Measurements from ENCODE around the gene UFSP2.

Gene UFSP2

DNA sequence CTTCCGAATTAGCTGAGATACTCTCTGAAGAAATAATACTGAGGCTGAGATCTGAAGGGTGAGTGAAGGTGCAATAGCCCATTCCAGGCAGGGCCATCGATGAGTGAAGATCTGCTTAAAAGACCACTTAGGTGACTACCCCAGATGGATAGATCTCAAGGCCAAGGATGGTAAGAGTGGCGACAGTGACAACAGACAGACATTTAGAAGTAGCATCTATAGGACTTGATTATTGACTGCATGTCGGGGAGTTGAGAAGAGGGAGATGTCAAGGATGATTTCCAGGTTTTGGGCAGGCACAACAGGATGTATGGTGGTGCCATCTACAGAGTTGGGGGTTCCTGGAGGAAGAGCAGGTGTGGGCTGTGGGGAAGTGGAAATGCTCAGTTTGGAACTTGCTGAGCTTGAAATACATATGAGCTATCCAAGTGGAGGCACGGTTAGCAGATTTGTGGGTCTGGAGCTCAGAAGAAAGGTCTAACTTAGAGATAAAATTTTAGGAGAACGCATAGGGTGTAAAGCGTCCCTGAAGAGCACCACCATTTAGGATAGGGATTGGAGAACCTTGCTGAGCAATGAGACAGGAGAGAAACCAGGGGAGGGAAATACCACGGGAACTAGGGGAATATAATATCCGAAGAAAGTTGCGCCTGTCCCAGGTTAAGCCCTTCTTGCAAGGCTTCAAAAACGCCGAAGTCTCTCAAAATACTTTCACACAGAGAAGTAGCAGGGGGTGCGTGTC is 688 bp downstream of the UFSP2 start:
- peak overlapping the region in 1 of 2 experiments; percentile 7 for H2BK12ac ChIP-seq (ENCODE audit: low read length in 2 of 2)
- WGBS = 24% methylated on average over 12 of the region's 13 CpGs
- no peak overlapping the region for H2BK120ac ChIP-seq (ENCODE audit: low read depth, low read length)
- peak overlapping the region; percentile 74 to 90 for H3K4me3 ChIP-seq (ENCODE audit: insufficient read depth in 1 of 2, low read depth in 1 of 2, low read length in 2 of 2)
- H3K23ac ChIP-seq (ENCODE audit: low read length in 2 of 2) = no peak overlapping the region
- peak overlapping the region; percentile 21 for H2BK5ac ChIP-seq (ENCODE audit: low read depth, low read length, poor library complexity, severe bottlenecking)
- peak overlapping the region; percentile 96 for H3K9ac ChIP-seq (ENCODE audit: low read length)
- peak overlapping the region; percentile 50 for H2BK15ac ChIP-seq (ENCODE audit: low read depth, poor library complexity, severe bottlenecking)
- H2AK5ac ChIP-seq (ENCODE audit: low read length, severe bottlenecking) = no peak overlapping the region
- peaks cover 21% of the 10 kb centered on the region for H3K79me1 ChIP-seq (replicated peaks; ENCODE audit: low read length, poor library complexity, severe bottlenecking)
- H4K91ac ChIP-seq (ENCODE audit: low read length) = no peak overlapping the region
- peak overlapping the region; percentile 60 for H2AFZ ChIP-seq (ENCODE audit: low read depth, low read length)
- peak; percentile 20 for DNase-seq
- no peaks in the 10 kb centered on the region for H3K9me3 ChIP-seq (ENCODE audit: control insufficient read depth, low read length)
- no peak overlapping the region for H4K8ac ChIP-seq (ENCODE audit: low read length)
- H3K27me3 ChIP-seq (ENCODE audit: control insufficient read depth in 1 of 2, insufficient read depth in 1 of 2, low read length in 2 of 2) = no peaks in the 10 kb centered on the region
- peak overlapping the region; percentile 83 for H3K4me2 ChIP-seq (ENCODE audit: low read length, poor library complexity, severe bottlenecking)
- H3K14ac ChIP-seq (ENCODE audit: low read length in 2 of 2) = peak overlapping the region in 1 of 2 experiments; percentile 89
- H3K4ac ChIP-seq (ENCODE audit: low read depth in 1 of 2, low read length in 2 of 2) = peak overlapping the region in 1 of 2 experiments; percentile 22
- H3K27ac ChIP-seq (ENCODE audit: low read length, poor library complexity, severe bottlenecking) = no peak overlapping the region
- H3K18ac ChIP-seq (ENCODE audit: low read depth in 1 of 2, low read length in 2 of 2) = peak overlapping the region; percentile 23 to 98
- H3K4me1 ChIP-seq (ENCODE audit: control insufficient read depth, insufficient read depth, low read depth, low read length) = peaks cover 6% of the 10 kb centered on the region
- peaks cover 0 to 8% of the 10 kb centered on the region in 2 experiments for H3K36me3 ChIP-seq (ENCODE audit: control insufficient read depth in 1 of 2, insufficient read depth in 2 of 2, low read depth in 1 of 2, low read length in 2 of 2)

DNA sequence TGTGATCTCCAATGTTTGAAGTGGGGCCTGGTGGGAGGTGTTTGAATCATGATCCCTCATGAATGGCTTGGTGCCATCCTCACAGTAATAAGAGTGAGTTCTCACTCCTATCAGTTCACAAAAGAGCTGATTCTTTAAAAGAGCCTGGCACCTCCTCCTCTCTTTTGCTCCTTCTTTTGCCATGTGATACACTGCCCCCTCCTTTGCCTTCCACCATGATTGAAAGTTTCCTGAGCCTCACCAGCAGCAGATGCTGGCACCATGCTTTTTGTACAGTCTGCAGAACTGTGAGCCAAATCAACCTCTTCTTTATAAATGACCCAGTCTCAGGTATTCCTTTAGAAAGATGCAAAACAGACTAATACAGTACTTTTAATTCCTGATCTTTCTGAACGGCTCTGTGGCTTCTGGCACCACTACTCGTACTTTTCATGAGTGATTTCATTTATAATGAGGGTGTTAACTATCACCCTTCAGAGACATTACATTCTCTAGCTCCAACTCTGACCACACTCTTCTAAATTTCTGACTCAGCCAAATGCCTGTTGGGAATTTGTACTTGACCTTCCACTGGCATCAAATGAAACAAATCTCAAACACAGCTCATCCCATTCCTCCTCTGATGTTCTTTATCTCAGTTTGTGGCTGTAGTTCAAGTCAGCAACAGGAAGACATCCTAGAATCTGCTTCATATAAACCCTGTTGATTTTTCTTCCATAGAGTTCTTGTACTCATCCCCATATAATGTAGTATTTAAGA is 4.2 kb downstream of the UFSP2 start:
- Histone ChIP-seq H3K4me1 (ENCODE audit: control insufficient read depth, insufficient read depth, low read depth, low read length) (peaks cover 6% of the 10 kb centered on the region), H2BK12ac (ENCODE audit: low read length in 2 of 2) (no peak overlapping the region), H2AFZ (ENCODE audit: low read depth, low read length) (no peak overlapping the region), H2BK15ac (ENCODE audit: low read depth, poor library complexity, severe bottlenecking) (no peak overlapping the region), H3K4me2 (ENCODE audit: low read length, poor library complexity, severe bottlenecking) (no peak overlapping the region), H3K4me3 (ENCODE audit: insufficient read depth in 1 of 2, low read depth in 1 of 2, low read length in 2 of 2) (peak overlapping the region in 1 of 2 experiments; percentile 7), H4K8ac (ENCODE audit: low read length) (no peak overlapping the region), H2BK5ac (ENCODE audit: low read depth, low read length, poor library complexity, severe bottlenecking) (no peak overlapping the region), H3K36me3 (ENCODE audit: control insufficient read depth in 1 of 2, insufficient read depth in 2 of 2, low read depth in 1 of 2, low read length in 2 of 2) (peaks cover 6 to 37% of the 10 kb centered on the region in 2 experiments), H3K27ac (ENCODE audit: low read length, poor library complexity, severe bottlenecking) (no peak overlapping the region), H3K27me3 (ENCODE audit: control insufficient read depth in 1 of 2, insufficient read depth in 1 of 2, low read length in 2 of 2) (no peaks in the 10 kb centered on the region), H3K23ac (ENCODE audit: low read length in 2 of 2) (no peak overlapping the region), H2AK5ac (ENCODE audit: low read length, severe bottlenecking) (no peak overlapping the region), H3K14ac (ENCODE audit: low read length in 2 of 2) (no peak overlapping the region), H3K9me3 (ENCODE audit: control insufficient read depth, low read length) (no peaks in the 10 kb centered on the region), H3K79me1 (replicated peaks; ENCODE audit: low read length, poor library complexity, severe bottlenecking) (peaks cover 21% of the 10 kb centered on the region), H4K91ac (ENCODE audit: low read length) (no peak overlapping the region), H3K9ac (ENCODE audit: low read length) (peak overlapping the region; percentile 34), H2BK120ac (ENCODE audit: low read depth, low read length) (no peak overlapping the region), H3K18ac (ENCODE audit: low read depth in 1 of 2, low read length in 2 of 2) (no peak overlapping the region), H3K4ac (ENCODE audit: low read depth in 1 of 2, low read length in 2 of 2) (no peak overlapping the region)
- WGBS = 26% methylated on average over 2 of the region's 2 CpGs
- peak; percentile 73 for DNase-seq

DNA sequence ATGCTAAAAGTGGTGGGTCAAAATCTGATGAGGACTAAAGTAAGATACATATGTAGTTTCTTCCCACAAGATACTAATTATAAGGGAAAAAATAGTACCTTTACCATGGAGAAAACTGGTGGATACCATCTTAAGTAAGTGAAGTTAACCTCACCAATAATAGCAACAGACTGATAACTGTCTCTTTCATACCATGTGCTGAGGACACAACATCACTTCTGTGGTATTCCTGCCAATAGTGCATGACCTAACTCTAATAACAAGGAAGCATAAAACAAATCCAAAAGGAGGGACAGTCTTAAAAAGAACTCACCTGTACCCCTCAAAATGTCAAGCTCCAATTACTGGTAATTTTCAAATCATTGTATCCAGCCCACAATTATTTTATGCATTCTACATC is 8.8 kb downstream of the UFSP2 start:
- H2AFZ ChIP-seq (ENCODE audit: low read depth, low read length) = no peak overlapping the region
- no peak overlapping the region for H2BK5ac ChIP-seq (ENCODE audit: low read depth, low read length, poor library complexity, severe bottlenecking)
- H2AK5ac ChIP-seq (ENCODE audit: low read length, severe bottlenecking) = no peak overlapping the region
- no peak overlapping the region for H4K8ac ChIP-seq (ENCODE audit: low read length)
- no peak overlapping the region for H3K18ac ChIP-seq (ENCODE audit: low read depth in 1 of 2, low read length in 2 of 2)
- no peak for DNase-seq
- peaks cover 1% of the 10 kb centered on the region for H3K4me1 ChIP-seq (ENCODE audit: control insufficient read depth, insufficient read depth, low read depth, low read length)
- no peak overlapping the region for H3K23ac ChIP-seq (ENCODE audit: low read length in 2 of 2)
- no peak overlapping the region for H3K14ac ChIP-seq (ENCODE audit: low read length in 2 of 2)
- H3K9me3 ChIP-seq (ENCODE audit: control insufficient read depth, low read length) = no peaks in the 10 kb centered on the region
- no peak overlapping the region for H3K4ac ChIP-seq (ENCODE audit: low read depth in 1 of 2, low read length in 2 of 2)
- H2BK15ac ChIP-seq (ENCODE audit: low read depth, poor library complexity, severe bottlenecking) = no peak overlapping the region
- no peak overlapping the region for H3K4me3 ChIP-seq (ENCODE audit: insufficient read depth in 1 of 2, low read depth in 1 of 2, low read length in 2 of 2)
- H4K91ac ChIP-seq (ENCODE audit: low read length) = no peak overlapping the region
- no peak overlapping the region for H2BK12ac ChIP-seq (ENCODE audit: low read length in 2 of 2)
- no peak overlapping the region for H3K9ac ChIP-seq (ENCODE audit: low read length)
- H3K36me3 ChIP-seq (ENCODE audit: control insufficient read depth in 1 of 2, insufficient read depth in 2 of 2, low read depth in 1 of 2, low read length in 2 of 2) = peaks cover 6 to 80% of the 10 kb centered on the region in 2 experiments
- H3K4me2 ChIP-seq (ENCODE audit: low read length, poor library complexity, severe bottlenecking) = no peak overlapping the region
- H3K27ac ChIP-seq (ENCODE audit: low read length, poor library complexity, severe bottlenecking) = no peak overlapping the region
- no peak overlapping the region for H2BK120ac ChIP-seq (ENCODE audit: low read depth, low read length)
- H3K79me1 ChIP-seq (replicated peaks; ENCODE audit: low read length, poor library complexity, severe bottlenecking) = peaks cover 10% of the 10 kb centered on the region
- H3K27me3 ChIP-seq (ENCODE audit: control insufficient read depth in 1 of 2, insufficient read depth in 1 of 2, low read length in 2 of 2) = no peaks in the 10 kb centered on the region

DNA sequence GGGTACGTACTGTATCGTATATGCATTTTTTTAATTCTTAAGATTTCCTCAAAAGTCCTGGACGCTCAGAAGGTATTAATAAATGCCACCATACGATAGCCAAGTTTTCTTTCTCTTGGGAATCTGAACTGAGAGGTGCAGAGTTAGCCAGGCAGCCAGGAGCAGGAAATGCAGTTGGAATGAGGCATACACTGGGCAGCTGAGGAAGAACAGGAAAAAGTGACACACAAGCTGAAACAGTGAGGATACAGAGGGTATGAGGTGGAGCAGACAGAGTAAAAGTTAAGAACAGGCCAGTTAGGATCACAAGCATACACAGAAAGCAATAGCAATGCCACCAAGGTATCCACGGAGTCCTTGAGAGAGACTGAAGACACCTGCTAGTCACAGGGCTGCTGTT is 13.4 kb downstream of the UFSP2 start:
- peaks cover 3% of the 10 kb centered on the region for H3K79me1 ChIP-seq (replicated peaks; ENCODE audit: low read length, poor library complexity, severe bottlenecking)
- no peak overlapping the region for H3K4ac ChIP-seq (ENCODE audit: low read depth in 1 of 2, low read length in 2 of 2)

More for the DNA sequence above, 13.4 kb downstream of the UFSP2 start:
- Histone ChIP-seq H3K36me3 (ENCODE audit: control insufficient read depth in 1 of 2, insufficient read depth in 2 of 2, low read depth in 1 of 2, low read length in 2 of 2) (peaks cover 4 to 82% of the 10 kb centered on the region in 2 experiments), H2BK15ac (ENCODE audit: low read depth, poor library complexity, severe bottlenecking) (no peak overlapping the region), H3K9ac (ENCODE audit: low read length) (no peak overlapping the region), H2BK120ac (ENCODE audit: low read depth, low read length) (no peak overlapping the region), H3K9me3 (ENCODE audit: control insufficient read depth, low read length) (peaks cover 3% of the 10 kb centered on the region), H3K4me2 (ENCODE audit: low read length, poor library complexity, severe bottlenecking) (no peak overlapping the region), H3K27me3 (ENCODE audit: control insufficient read depth in 1 of 2, insufficient read depth in 1 of 2, low read length in 2 of 2) (no peaks in the 10 kb centered on the region), H2BK5ac (ENCODE audit: low read depth, low read length, poor library complexity, severe bottlenecking) (no peak overlapping the region), H3K4me1 (ENCODE audit: control insufficient read depth, insufficient read depth, low read depth, low read length) (no peaks in the 10 kb centered on the region), H3K18ac (ENCODE audit: low read depth in 1 of 2, low read length in 2 of 2) (no peak overlapping the region), H2BK12ac (ENCODE audit: low read length in 2 of 2) (no peak overlapping the region), H4K8ac (ENCODE audit: low read length) (no peak overlapping the region), H3K4me3 (ENCODE audit: insufficient read depth in 1 of 2, low read depth in 1 of 2, low read length in 2 of 2) (no peak overlapping the region), H3K23ac (ENCODE audit: low read length in 2 of 2) (no peak overlapping the region), H2AK5ac (ENCODE audit: low read length, severe bottlenecking) (no peak overlapping the region), H3K14ac (ENCODE audit: low read length in 2 of 2) (no peak overlapping the region), H4K91ac (ENCODE audit: low read length) (no peak overlapping the region), H3K27ac (ENCODE audit: low read length, poor library complexity, severe bottlenecking) (no peak overlapping the region), H2AFZ (ENCODE audit: low read depth, low read length) (no peak overlapping the region)
- 98% methylated on average over 5 of the region's 5 CpGs for WGBS
- DNase-seq = no peak
